Liver (tissue), 9 donors: ENCODE results near the gene PGAM2. TPM values are rescaled to one million over a fixed set of nuclear protein-coding genes. Genes with fewer than 3 reads are reported as not detected.

Experiments
- DNase-seq: peaks from one replicate; pipeline ENCODE4 v3.0.0-alpha.2; 2017; ENCODE audit warnings: low spot score
- H3K27ac ChIP-seq, 2 donors: one replicate each; pipeline ENCODE4 v1.7.0; 2013; ENCODE audit warnings: inconsistent platforms in 2 of 2, low read length in 2 of 2, control low read depth in 1 of 2, low read depth in 1 of 2, mild to moderate bottlenecking in 1 of 2
- H3K27me3 ChIP-seq, 4 donors: one replicate each; pipeline versions ENCODE4 v1.6.1 to v1.7.0; 2013; ENCODE audit warnings: low read length in 3 of 4, inconsistent platforms in 1 of 4, mild to moderate bottlenecking in 1 of 4, moderate library complexity in 1 of 4; ENCODE audit not compliant: control insufficient read depth in 4 of 4, insufficient read depth in 4 of 4
- H3K36me3 ChIP-seq, 4 donors: one replicate each; pipeline versions ENCODE4 v1.6.1 to v1.7.0; 2013; ENCODE audit warnings: low read length in 3 of 4, mild to moderate bottlenecking in 3 of 4, low read depth in 1 of 4, moderate library complexity in 1 of 4; ENCODE audit not compliant: control insufficient read depth in 4 of 4, insufficient read depth in 3 of 4
- H3K4me1 ChIP-seq, 4 donors: one replicate each; pipeline versions ENCODE4 v1.6.1 to v1.7.0; 2013; ENCODE audit warnings: low read length in 3 of 4, mild to moderate bottlenecking in 3 of 4, moderate library complexity in 1 of 4; ENCODE audit not compliant: control insufficient read depth in 4 of 4, insufficient read depth in 4 of 4
- H3K4me3 ChIP-seq, 3 donors: one replicate each; pipeline versions ENCODE4 v1.6.1 to v1.7.0; 2013; ENCODE audit warnings: low read length in 3 of 3, control low read depth in 1 of 3, low read depth in 1 of 3, mild to moderate bottlenecking in 1 of 3
- H3K9ac ChIP-seq, 2 donors: one replicate each; pipeline ENCODE4 v1.7.0; 2013; ENCODE audit warnings: low read length in 2 of 2, mild to moderate bottlenecking in 2 of 2, moderate library complexity in 2 of 2, control low read depth in 1 of 2, low read depth in 1 of 2
- H3K9me3 ChIP-seq, 4 donors: one replicate each; pipeline versions ENCODE4 v1.6.1 to v1.7.0; 2013; ENCODE audit warnings: low read length in 3 of 4; ENCODE audit not compliant: control insufficient read depth in 4 of 4
- ATF3 ChIP-seq: IDR thresholded peaks from 2 replicates; pipeline ENCODE4 v1.6.1; 2016; ENCODE audit warnings: antibody characterized with exemption
- EGR1 ChIP-seq, 2 donors: IDR thresholded peaks; 2 replicates each; pipeline ENCODE4 v1.6.1; 2016 to 2018; ENCODE audit warnings: antibody characterized with exemption in 2 of 2, low read depth in 2 of 2
- FOXA1 ChIP-seq: IDR thresholded peaks from 2 replicates; pipeline ENCODE4 v1.6.1; 2016; ENCODE audit warnings: antibody characterized with exemption
- FOXA2 ChIP-seq: IDR thresholded peaks from 2 replicates; pipeline ENCODE4 v1.6.1; 2016; ENCODE audit warnings: antibody characterized with exemption
- HNF4A ChIP-seq, 2 donors: conservative IDR thresholded peaks; 2 replicates each; pipeline ENCODE4 v1.6.1; 2016; ENCODE audit warnings: antibody characterized with exemption in 2 of 2, mild to moderate bottlenecking in 2 of 2
- HNF4G ChIP-seq: IDR thresholded peaks from 2 replicates; pipeline ENCODE4 v1.6.1; 2016; ENCODE audit warnings: antibody characterized with exemption
- JUND ChIP-seq, 2 donors: IDR thresholded peaks; 2 replicates each; pipeline ENCODE4 v1.6.1; 2016; ENCODE audit warnings: antibody characterized with exemption in 2 of 2
- NR2F2 ChIP-seq: IDR thresholded peaks from 2 replicates; pipeline ENCODE4 v1.6.1; 2016; ENCODE audit warnings: antibody characterized with exemption
- RAD21 ChIP-seq, 2 donors: IDR thresholded peaks; 2 replicates each; pipeline ENCODE4 v1.6.1; 2016; ENCODE audit warnings: antibody characterized with exemption in 2 of 2, mild to moderate bottlenecking in 2 of 2
- RXRA ChIP-seq, 2 donors: IDR thresholded peaks; 2 replicates each; pipeline ENCODE4 v1.6.1; 2017 to 2018; ENCODE audit warnings: antibody characterized with exemption in 2 of 2, mild to moderate bottlenecking in 1 of 2
- SP1 ChIP-seq: IDR thresholded peaks from 2 replicates; pipeline ENCODE4 v1.6.1; 2018; ENCODE audit warnings: antibody characterized with exemption, mild to moderate bottlenecking
- TAF1 ChIP-seq: conservative IDR thresholded peaks from 2 replicates; pipeline ENCODE4 v1.6.1; 2016; ENCODE audit warnings: antibody characterized with exemption, mild to moderate bottlenecking
- YY1 ChIP-seq: IDR thresholded peaks from 2 replicates; pipeline ENCODE4 v1.6.1; 2016; ENCODE audit warnings: antibody characterized with exemption, mild to moderate bottlenecking
- ZBTB33 ChIP-seq: IDR thresholded peaks from 2 replicates; pipeline ENCODE4 v1.6.1; 2016; ENCODE audit warnings: antibody characterized with exemption
- WGBS: extraction: QIAGEN DNeasy Blood & Tissue Kit; methylation state at CpG from one replicate; pipeline ENCODE4 v1.1.7; 2013; 5-methylcytosine and 5-hydroxymethylcytosine counted together
- polyA plus RNA-seq, 2 donors: library from polyadenylated mRNA; stranded (reverse) in 1 of 2; unstranded in 1 of 2; fragments of 200-250 nt in 1 of 2; fragments of >200 nt in 1 of 2; fragmentation: Nextera tagmentation in 1 of 2; extraction: Ambion mirVana in 1 of 2; gene quantifications; one replicate each; pipeline versions ENCODE4 v1.2.1 to v1.2.3, GENCODE V29; 2013 to 2015
- total RNA-seq, 2 donors: library from RNA; depleted of rRNA; stranded (reverse); fragments of >200 nt; gene quantifications; one replicate each; pipeline ENCODE4 v1.2.3, GENCODE V29; 2014
- TF ChIP-seq, protein P1 (sequence below): IDR thresholded peaks from 2 replicates; pipeline ENCODE4 v1.6.1; 2016; ENCODE audit warnings: antibody characterized with exemption, mild to moderate bottlenecking
- TF ChIP-seq, protein P2 (sequence below): fragments of 150-350 bp; IDR thresholded peaks from 2 replicates; pipeline ENCODE4 v1.5.1; 2017; ENCODE audit warnings: improper control_type of control experiment, low read depth, low read length; ENCODE audit not compliant: missing input control
- TF ChIP-seq, protein P3 (sequence below): IDR thresholded peaks from 2 replicates; pipeline ENCODE4 v1.6.1; 2016; ENCODE audit warnings: antibody characterized with exemption
- donor health status: healthy.
- donor health status: healthy.
- donor health status: healthy.
- donor health status: healthy.
- donor health status: healthy.

Gene PGAM2
- total and polyA plus RNA-seq, 4 donors, result 0.13 to 2.3 (median 0.49) TPM

DNA sequence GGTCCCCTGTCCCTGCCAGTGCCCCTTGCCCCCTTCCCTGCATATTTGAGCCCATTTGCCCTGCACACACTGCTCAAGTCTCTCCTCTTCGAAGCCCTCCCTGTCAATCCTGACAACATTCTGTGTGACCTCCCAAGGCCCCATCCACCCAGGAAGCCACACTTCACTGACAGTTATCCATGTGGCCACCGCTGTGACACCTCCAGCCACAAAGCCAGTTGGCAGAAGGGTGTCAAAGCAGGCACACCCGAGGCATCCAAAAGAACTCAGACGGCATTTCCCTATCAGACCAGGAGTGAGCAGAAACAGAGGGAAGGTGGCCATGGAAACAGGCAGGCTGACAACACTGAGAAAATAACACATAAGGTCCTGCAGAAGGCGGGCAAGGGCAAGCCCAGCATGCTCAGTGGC, 12.3 kb upstream of the PGAM2 start (continued):
- TF ChIP-seq, protein P1, sequence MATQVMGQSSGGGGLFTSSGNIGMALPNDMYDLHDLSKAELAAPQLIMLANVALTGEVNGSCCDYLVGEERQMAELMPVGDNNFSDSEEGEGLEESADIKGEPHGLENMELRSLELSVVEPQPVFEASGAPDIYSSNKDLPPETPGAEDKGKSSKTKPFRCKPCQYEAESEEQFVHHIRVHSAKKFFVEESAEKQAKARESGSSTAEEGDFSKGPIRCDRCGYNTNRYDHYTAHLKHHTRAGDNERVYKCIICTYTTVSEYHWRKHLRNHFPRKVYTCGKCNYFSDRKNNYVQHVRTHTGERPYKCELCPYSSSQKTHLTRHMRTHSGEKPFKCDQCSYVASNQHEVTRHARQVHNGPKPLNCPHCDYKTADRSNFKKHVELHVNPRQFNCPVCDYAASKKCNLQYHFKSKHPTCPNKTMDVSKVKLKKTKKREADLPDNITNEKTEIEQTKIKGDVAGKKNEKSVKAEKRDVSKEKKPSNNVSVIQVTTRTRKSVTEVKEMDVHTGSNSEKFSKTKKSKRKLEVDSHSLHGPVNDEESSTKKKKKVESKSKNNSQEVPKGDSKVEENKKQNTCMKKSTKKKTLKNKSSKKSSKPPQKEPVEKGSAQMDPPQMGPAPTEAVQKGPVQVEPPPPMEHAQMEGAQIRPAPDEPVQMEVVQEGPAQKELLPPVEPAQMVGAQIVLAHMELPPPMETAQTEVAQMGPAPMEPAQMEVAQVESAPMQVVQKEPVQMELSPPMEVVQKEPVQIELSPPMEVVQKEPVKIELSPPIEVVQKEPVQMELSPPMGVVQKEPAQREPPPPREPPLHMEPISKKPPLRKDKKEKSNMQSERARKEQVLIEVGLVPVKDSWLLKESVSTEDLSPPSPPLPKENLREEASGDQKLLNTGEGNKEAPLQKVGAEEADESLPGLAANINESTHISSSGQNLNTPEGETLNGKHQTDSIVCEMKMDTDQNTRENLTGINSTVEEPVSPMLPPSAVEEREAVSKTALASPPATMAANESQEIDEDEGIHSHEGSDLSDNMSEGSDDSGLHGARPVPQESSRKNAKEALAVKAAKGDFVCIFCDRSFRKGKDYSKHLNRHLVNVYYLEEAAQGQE, result no peak
- TF ChIP-seq YY1 (no peak), SP1 (no peak)

- DNase-seq, result no peak
- H3K27ac ChIP-seq, result peak overlapping the region in 1 of 2 donors; percentile 14
- no peaks in the 10 kb centered on the region for H3K27me3 ChIP-seq
- WGBS, result 91% methylated on average over 9 of the region's 9 CpGs
- H3K4me3 ChIP-seq, result no peak overlapping the region
- no peak overlapping the region for H3K9ac ChIP-seq
- TF ChIP-seq TAF1 (no peak), ATF3 (no peak), HNF4A (conservative IDR thresholded peaks at IDR 0.05) (no peak), EGR1 (IDR thresholded peaks at IDR 0.05; ENCODE audit: low read depth in 2 of 2) (no peak), HNF4G (no peak), RAD21 (IDR thresholded peaks at IDR 0.05) (no peak), FOXA1 (no peak), SP1 (no peak), YY1 (no peak), NR2F2 (no peak), RXRA (IDR thresholded peaks at IDR 0.05) (no peak), ZBTB33 (no peak), JUND (IDR thresholded peaks at IDR 0.05) (no peak), FOXA2 (no peak)
- TF ChIP-seq, protein P1, result no peak
- TF ChIP-seq, protein P2, sequence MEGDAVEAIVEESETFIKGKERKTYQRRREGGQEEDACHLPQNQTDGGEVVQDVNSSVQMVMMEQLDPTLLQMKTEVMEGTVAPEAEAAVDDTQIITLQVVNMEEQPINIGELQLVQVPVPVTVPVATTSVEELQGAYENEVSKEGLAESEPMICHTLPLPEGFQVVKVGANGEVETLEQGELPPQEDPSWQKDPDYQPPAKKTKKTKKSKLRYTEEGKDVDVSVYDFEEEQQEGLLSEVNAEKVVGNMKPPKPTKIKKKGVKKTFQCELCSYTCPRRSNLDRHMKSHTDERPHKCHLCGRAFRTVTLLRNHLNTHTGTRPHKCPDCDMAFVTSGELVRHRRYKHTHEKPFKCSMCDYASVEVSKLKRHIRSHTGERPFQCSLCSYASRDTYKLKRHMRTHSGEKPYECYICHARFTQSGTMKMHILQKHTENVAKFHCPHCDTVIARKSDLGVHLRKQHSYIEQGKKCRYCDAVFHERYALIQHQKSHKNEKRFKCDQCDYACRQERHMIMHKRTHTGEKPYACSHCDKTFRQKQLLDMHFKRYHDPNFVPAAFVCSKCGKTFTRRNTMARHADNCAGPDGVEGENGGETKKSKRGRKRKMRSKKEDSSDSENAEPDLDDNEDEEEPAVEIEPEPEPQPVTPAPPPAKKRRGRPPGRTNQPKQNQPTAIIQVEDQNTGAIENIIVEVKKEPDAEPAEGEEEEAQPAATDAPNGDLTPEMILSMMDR, result no peak
- TF ChIP-seq, protein P3, sequence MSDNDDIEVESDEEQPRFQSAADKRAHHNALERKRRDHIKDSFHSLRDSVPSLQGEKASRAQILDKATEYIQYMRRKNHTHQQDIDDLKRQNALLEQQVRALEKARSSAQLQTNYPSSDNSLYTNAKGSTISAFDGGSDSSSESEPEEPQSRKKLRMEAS, result no peak
- no peaks in the 10 kb centered on the region for H3K9me3 ChIP-seq
- H3K36me3 ChIP-seq, result peaks cover 7 to 39% (median 15%) of the 10 kb centered on the region in 4 donors
- peaks cover 25 to 74% (median 55%) of the 10 kb centered on the region in 4 donors for H3K4me1 ChIP-seq
These were observed 11.7 kb upstream of the PGAM2 start for GRCh38 chr7:44077061-44077460.
